ENCODE measurements around the gene ITPKA.

The ITPKA gene

DNA sequence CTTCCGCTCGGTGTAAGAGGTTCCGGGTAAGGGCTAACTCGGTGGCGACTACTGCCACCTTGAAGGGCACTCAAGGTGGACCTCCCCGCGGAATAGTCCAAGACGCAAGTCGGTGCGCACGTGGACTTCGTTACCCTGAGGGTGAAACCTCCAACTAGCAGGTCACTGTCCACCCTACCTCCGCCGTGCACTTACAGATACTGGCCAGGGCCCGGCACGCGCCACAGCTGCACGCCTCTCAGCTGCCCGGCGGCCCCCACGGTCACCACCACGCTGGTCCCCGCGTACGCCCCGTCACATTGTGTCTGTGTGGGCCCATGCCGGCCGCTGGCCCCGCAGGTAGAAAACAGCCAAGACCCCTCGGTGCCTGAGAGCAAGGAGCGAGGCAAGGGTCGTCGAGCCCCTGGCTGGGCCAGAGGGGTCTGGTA lies 18.9 kb downstream of the ITPKA start:
- H3K4me3 Mint-ChIP-seq: peak overlapping the region; percentile 61
- H3K27ac Mint-ChIP-seq: no peak overlapping the region
- no peaks in the 10 kb centered on the region for H3K9me3 Mint-ChIP-seq
- H3K27me3 Mint-ChIP-seq (ENCODE audit: low read depth): peaks cover 50% of the 10 kb centered on the region
- H3K4me1 Mint-ChIP-seq (ENCODE audit: low read depth): peaks cover 17% of the 10 kb centered on the region
- H3K36me3 Mint-ChIP-seq (ENCODE audit: low read depth): peaks cover 12% of the 10 kb centered on the region

DNA sequence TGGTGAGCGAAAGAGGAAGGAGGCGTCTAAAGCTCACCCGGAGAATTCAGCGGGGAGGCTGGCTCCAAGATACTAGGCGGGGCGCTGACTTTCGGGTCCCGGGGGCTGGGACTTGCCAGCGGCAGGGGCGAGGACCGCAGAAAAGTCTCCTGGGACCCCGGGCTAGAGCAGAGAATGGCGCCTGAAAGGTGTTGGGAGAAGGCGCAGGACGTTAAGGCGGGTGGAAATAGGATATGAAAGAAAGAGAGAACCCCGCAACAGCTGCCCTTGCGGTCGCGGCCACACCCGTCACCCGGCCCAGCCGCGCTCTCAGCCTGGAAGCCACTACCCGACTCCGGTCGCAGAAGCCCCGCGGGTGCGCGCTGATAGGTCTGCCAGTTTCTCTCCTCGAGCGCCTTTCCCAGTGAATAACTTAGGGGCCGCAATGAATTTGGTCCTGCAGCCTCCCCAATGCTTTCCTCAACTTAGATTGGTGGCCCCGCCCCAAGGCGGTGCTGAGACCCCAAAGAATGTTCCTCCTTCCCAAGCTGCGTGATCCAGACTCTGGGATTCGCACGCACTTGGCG lies 19.3 kb downstream of the ITPKA start:
- Mint-ChIP-seq H3K27ac (no peak overlapping the region), H3K4me1 (ENCODE audit: low read depth) (peaks cover 17% of the 10 kb centered on the region), H3K27me3 (ENCODE audit: low read depth) (peaks cover 45% of the 10 kb centered on the region), H3K4me3 (peak overlapping the region; percentile 61), H3K9me3 (no peaks in the 10 kb centered on the region), H3K36me3 (ENCODE audit: low read depth) (peaks cover 16% of the 10 kb centered on the region)

DNA sequence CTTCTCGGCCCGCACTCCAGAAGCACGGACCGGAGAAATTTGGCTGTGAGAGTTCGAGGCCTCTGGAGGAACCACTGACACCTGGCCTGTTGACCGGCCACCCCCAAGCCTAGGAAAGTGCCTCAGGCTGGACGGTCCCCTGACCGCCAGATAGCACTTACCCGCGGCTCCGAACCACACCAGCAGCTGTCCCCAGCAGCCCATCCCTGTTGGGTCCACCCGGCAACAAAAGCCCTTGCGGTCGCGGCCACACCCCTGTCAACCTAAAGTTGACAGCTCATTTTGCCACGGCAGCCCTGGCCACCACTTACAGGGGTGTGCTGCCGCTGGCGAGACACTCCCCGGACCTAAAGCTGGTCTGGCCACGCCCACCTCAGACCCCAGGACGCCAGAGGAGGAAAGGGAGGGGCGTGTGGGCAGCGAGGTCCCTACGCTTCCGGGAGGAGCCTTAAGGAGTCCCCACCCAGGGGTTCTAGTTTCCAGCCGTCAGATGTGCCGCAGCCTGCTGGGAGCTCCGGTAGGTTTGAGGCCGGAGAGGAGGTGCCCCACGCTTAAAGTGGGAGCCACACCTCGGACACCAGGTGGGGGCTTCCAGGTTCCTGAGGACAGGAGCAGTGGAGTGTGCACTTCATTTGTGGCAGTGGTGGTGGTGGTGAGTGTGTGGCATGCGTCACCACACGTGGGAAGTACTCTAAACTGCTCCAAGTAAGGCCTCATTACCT lies 20.0 kb downstream of the ITPKA start, which contains the start of gene LTK:
TSS of gene LTK (minus strand) at position 322 of the 722 bp plus-strand sequence. CDS start at position 204, 118 bp downstream.
- peaks cover 17% of the 10 kb centered on the region for H3K4me1 Mint-ChIP-seq (ENCODE audit: low read depth)
- H3K4me3 Mint-ChIP-seq: peak within 1 kb of the TSS; percentile 61
- peaks cover 17% of the 10 kb centered on the region for H3K36me3 Mint-ChIP-seq (ENCODE audit: low read depth)
- H3K27ac Mint-ChIP-seq: no peak within 1 kb of the TSS
- no peaks in the 10 kb centered on the region for H3K9me3 Mint-ChIP-seq
- peaks cover 43% of the 10 kb centered on the region for H3K27me3 Mint-ChIP-seq (ENCODE audit: low read depth)

DNA sequence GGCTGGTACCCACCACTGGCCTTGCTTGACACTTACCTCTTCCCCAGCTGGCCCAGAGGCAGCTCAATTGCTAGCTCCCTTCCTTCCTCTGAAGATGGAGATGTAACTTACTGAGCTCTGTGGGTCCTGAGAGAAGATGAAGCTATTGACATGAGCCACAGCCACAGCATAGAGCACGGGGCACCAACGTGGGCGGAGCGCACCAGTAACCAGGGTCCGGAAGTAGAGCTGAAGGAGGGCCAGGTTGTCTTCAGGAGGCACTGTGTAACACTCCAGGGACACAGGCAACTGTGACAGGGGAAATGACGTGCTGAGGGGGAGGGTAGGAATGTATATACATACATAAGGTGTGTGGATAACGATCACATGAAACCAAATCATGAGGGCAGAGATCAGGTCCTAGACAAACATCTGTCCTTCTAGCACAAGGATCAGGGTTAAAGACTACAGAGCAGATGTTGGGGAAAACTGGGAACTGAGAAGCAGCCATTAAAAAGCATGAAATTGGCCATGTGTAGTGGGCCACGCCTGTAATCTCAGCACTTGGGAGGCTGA lies 24.3 kb downstream of the ITPKA start:
- Mint-ChIP-seq H3K9me3 (no peaks in the 10 kb centered on the region), H3K36me3 (ENCODE audit: low read depth) (peaks cover 27% of the 10 kb centered on the region), H3K27me3 (ENCODE audit: low read depth) (peaks cover 14% of the 10 kb centered on the region), H3K27ac (no peak overlapping the region), H3K4me3 (no peak overlapping the region), H3K4me1 (ENCODE audit: low read depth) (peaks cover 11% of the 10 kb centered on the region)

DNA sequence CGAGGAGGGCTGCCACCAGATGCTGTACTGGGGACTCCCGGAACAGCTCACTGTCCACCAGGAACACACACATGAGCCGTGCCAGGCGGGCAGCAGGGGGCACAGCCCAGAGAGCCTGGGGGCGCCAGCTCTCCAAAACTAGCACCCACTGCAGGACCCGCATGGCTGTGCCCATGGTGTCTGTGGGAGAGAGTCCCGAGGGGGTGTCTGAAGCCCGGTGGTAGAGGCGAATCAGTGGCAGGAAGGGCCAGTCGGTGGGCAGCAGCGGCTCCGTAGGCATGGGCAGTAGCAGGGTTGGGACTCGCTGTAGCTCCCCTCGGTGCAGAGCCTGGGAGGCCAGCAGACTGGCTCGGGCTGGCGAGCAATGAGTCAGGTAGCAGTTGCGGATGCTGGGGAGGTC lies 27.0 kb downstream of the ITPKA start:
- no peaks in the 10 kb centered on the region for H3K27me3 Mint-ChIP-seq (ENCODE audit: low read depth)
- H3K4me1 Mint-ChIP-seq (ENCODE audit: low read depth): no peaks in the 10 kb centered on the region
- peaks cover 29% of the 10 kb centered on the region for H3K36me3 Mint-ChIP-seq (ENCODE audit: low read depth)
- H3K27ac Mint-ChIP-seq: no peak overlapping the region
- no peak overlapping the region for H3K4me3 Mint-ChIP-seq
- no peaks in the 10 kb centered on the region for H3K9me3 Mint-ChIP-seq

DNA sequence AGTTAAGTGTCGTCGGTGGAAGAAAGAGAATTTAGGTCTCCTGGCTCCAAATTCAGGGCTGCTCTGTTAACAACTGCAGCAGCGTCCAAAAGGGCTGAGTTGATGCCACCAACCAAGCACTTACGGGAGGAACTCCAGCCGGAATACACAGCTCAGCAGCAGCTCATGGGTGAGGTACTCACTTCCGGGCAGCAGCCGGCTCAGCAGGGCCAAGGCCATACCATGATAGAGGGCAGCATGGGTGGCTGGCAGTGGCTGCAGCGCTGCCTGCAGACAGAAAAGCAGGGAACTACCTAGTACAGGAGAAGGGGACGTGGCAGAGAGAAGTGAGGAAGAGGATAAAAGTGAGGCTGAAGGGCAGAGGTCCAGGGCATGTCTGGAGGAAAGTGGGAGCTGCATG lies 27.9 kb downstream of the ITPKA start:
- Mint-ChIP-seq H3K4me3 (no peak overlapping the region), H3K27me3 (ENCODE audit: low read depth) (no peaks in the 10 kb centered on the region), H3K27ac (no peak overlapping the region), H3K9me3 (no peaks in the 10 kb centered on the region), H3K36me3 (ENCODE audit: low read depth) (peaks cover 28% of the 10 kb centered on the region), H3K4me1 (ENCODE audit: low read depth) (no peaks in the 10 kb centered on the region)

DNA sequence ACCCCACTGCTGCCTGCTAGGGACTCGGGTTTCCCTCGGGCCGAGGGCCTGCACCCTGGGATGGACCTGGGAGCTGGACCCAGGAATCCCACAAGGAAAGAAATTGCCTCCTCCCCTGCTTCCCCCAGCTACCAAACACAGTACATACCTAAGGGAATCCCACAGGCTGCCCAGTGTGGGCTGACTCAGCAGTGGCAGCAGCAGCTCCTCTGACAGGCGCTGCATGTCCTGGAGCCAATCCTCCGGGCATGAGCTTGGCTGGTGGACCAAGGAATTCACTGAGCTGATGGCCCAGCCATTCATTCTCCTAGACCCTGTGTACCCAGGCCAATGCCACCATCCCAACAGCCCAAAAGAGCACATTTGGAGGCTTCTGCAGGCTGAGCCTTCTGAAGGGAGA lies 29.4 kb downstream of the ITPKA start:
- Mint-ChIP-seq H3K4me1 (ENCODE audit: low read depth) (no peaks in the 10 kb centered on the region), H3K9me3 (no peaks in the 10 kb centered on the region), H3K36me3 (ENCODE audit: low read depth) (peaks cover 22% of the 10 kb centered on the region), H3K27ac (no peak overlapping the region), H3K27me3 (ENCODE audit: low read depth) (no peaks in the 10 kb centered on the region), H3K4me3 (no peak overlapping the region)

DNA sequence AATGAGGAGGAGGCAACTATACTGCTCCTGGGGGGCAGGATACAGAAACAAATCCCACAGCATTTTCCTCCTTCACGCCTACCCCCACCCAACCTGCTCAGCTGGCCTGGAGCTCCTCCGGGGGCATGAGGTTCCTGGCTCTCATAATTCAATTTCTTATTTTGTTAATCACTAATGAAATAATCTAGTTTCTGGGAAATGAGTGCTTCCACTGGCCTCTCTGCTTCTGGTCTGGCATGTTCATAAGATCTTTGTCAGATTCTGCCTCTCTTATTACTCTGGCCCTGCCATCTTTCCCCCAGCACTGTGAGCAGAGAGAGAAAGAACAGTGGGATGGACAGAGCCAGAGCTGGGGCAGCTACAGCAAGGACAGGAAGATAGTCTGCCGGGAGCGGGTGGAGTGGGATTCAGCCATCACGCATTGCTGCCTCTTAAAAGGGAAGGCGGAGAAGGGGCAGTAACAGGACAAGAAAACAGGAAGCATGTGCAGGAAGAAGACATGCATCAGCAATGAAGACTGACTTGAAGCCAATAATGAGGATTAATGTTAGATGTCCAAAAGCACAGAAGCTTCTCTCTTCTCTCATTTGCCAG lies 36.8 kb downstream of the ITPKA start:
- no peaks in the 10 kb centered on the region for H3K9me3 Mint-ChIP-seq
- no peak overlapping the region for H3K4me3 Mint-ChIP-seq
- no peak overlapping the region for H3K27ac Mint-ChIP-seq
- H3K27me3 Mint-ChIP-seq (ENCODE audit: low read depth): no peaks in the 10 kb centered on the region
- H3K36me3 Mint-ChIP-seq (ENCODE audit: low read depth): peaks cover 27% of the 10 kb centered on the region
- H3K4me1 Mint-ChIP-seq (ENCODE audit: low read depth): no peaks in the 10 kb centered on the region

DNA sequence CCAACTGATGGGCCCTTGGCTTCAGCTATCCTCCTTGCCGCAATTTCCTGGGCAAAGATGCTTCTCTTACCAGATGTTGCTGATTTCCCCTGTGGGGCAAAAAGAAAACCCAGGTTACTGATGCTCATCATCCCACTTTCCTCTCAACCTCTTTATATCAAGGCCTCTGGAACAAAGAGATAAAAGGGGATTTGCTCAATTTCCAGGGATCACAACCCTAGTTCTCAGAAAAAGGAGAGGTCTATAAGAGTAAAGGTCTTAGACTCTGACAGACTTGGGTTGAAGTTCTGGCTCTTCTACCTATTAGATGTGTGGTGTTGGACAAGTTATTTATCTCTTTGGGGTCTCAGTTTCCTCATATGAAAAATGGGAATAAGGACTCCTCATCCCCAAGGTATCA lies 41.9 kb downstream of the ITPKA start:
- no peak overlapping the region for H3K27ac Mint-ChIP-seq
- H3K36me3 Mint-ChIP-seq (ENCODE audit: low read depth): peaks cover 16% of the 10 kb centered on the region
- no peaks in the 10 kb centered on the region for H3K27me3 Mint-ChIP-seq (ENCODE audit: low read depth)
- H3K4me1 Mint-ChIP-seq (ENCODE audit: low read depth): peaks cover 8% of the 10 kb centered on the region
- H3K4me3 Mint-ChIP-seq: no peak overlapping the region
- no peaks in the 10 kb centered on the region for H3K9me3 Mint-ChIP-seq

DNA sequence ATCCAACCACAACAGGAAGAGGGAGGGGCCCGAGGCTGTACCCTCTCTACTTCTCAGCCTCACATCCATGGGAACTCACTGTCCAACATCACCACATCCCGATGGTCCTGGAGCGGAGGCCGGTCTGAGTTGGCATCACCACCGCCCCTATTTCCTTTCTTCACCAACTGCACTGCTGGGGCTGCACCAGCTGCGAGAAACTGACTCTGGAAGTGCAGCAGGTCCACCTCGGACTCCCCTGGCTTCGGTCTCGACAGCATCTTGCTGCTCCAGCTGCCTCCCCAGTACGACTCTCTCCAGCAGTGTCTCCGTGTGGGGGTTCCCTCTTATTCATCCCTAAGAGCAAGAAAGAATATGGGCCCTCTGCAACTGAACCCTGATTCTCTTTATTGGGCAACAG lies 43.2 kb downstream of the ITPKA start:
- H3K27me3 Mint-ChIP-seq (ENCODE audit: low read depth): no peaks in the 10 kb centered on the region
- H3K4me3 Mint-ChIP-seq: no peak overlapping the region
- peaks cover 12% of the 10 kb centered on the region for H3K4me1 Mint-ChIP-seq (ENCODE audit: low read depth)
- H3K36me3 Mint-ChIP-seq (ENCODE audit: low read depth): peaks cover 13% of the 10 kb centered on the region
- H3K27ac Mint-ChIP-seq: no peak overlapping the region
- H3K9me3 Mint-ChIP-seq: no peaks in the 10 kb centered on the region

DNA sequence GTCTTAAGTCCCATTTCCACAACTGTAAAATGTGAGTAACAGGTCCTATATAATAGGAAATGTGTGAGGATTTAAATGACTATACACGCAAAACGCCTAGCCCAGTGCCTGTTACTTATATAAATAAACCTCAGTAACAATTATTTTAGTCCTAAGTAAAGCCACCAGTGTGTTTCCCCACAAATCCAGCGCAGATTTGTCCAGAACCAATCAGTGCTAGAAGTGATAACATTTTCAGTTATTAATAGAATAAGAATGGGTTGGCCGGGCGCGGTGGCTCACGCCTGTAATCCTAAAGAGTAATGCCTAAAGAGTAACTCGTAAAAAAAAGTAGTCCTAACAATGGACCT lies 49.8 kb downstream of the ITPKA start:
- Mint-ChIP-seq H3K36me3 (ENCODE audit: low read depth) (no peaks in the 10 kb centered on the region), H3K4me1 (ENCODE audit: low read depth) (peaks cover 9% of the 10 kb centered on the region), H3K27ac (peak overlapping the region; percentile 84), H3K4me3 (peak overlapping the region; percentile 94), H3K9me3 (no peaks in the 10 kb centered on the region), H3K27me3 (ENCODE audit: low read depth) (no peaks in the 10 kb centered on the region)

DNA sequence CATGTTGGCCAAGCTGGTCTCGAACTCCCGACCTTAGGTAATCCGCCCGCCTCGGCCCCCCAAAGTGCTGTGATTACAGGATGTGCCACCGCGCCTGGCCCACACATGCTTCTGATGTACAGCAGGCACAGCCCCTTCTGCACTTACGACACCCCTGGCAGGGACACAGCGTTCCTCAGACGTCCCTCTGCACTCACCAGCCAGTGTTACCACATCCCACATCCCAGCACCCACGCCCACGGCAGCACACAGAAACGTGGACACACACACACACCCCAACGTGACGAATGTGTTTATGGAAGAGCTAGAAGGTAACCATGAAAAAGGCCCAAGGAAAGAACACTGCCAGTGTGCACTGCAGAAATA lies 51.0 kb downstream of the ITPKA start:
- Mint-ChIP-seq H3K27me3 (ENCODE audit: low read depth) (no peaks in the 10 kb centered on the region), H3K27ac (no peak overlapping the region), H3K4me1 (ENCODE audit: low read depth) (peaks cover 9% of the 10 kb centered on the region), H3K36me3 (ENCODE audit: low read depth) (no peaks in the 10 kb centered on the region), H3K4me3 (peak overlapping the region; percentile 94), H3K9me3 (no peaks in the 10 kb centered on the region)

DNA sequence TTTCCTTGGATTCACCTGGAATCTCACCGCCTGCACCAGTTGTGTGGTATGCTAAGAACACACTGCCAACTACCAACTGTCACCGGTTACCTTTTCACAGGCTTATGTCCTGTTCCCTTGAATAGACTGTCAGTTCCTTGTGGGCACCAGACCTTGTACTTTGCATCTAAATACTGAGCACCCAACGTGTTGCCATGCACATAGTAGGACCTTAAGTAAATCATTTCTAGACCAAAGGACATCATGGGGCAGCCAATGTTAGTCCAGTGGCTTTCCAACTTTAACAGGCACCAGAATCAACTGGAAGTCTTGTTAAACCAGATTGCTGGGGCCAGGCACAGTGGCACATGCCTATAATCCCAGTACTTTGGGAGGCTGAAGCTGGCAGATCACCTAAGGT lies 51.5 kb downstream of the ITPKA start:
- Mint-ChIP-seq H3K27me3 (ENCODE audit: low read depth) (no peaks in the 10 kb centered on the region), H3K4me1 (ENCODE audit: low read depth) (peaks cover 9% of the 10 kb centered on the region), H3K27ac (no peak overlapping the region), H3K9me3 (no peaks in the 10 kb centered on the region), H3K36me3 (ENCODE audit: low read depth) (no peaks in the 10 kb centered on the region), H3K4me3 (peak overlapping the region; percentile 94)

DNA sequence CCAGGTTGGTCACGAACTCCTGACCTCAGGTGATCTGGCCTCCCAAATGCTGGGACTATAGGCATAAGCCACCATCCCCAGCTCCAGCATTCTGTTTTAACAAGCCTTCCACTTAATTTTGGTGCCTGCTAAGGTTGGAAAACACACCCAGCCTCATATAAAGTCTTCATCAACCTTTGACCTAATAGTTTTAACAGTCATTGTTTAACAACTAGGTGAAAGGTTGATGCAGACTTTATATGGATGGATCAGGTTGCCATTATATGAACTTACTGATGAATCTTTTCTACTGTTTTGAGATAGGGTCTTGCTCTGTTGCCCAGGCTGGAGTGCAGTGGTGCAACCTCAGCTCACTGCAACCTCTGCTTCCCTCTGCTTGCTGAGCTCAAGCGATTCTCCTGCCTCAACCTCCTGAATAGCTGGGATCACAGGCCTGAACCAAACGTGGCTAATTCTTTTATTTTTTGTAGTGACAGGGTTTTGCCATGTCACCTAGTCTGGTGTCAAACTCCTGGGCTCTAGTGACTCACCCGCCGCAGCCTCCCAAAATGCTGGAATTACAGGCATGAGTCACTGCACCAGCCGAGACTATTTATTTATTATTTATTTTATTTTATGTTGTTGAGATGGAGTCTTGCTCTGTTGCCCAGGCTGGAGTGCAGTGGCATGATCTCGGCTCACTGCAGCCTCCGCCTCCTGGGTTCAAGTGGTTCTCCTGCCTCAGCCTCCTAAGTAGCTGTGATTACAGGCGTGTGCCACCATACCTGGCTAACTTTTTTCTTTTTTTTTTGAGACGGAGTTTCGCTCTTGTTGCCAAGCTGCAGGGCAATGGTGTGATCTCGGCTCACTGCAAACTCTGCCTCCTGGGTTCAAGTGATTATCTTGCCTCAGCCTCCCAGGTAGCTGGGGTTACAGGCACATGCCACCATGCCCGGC lies 53.4 kb downstream of the ITPKA start:
- Mint-ChIP-seq H3K36me3 (ENCODE audit: low read depth) (no peaks in the 10 kb centered on the region), H3K4me1 (ENCODE audit: low read depth) (peaks cover 5% of the 10 kb centered on the region), H3K27me3 (ENCODE audit: low read depth) (no peaks in the 10 kb centered on the region), H3K27ac (no peak overlapping the region), H3K4me3 (no peak overlapping the region), H3K9me3 (no peaks in the 10 kb centered on the region)

Measured in T-helper 1 cell treated with Interleukin-12 subunit alpha and Interleukin-12 subunit beta and Interleukin-4 antibody, amounts not matched to agents 30 μg/mL and 1 μg/mL, for 36 hours (primary cell).